Ecto neural progenitor cell (in vitro differentiated cells): ENCODE measurements around the gene MCRS1.

Experiments
- DNase-seq: peaks from one replicate; pipeline ENCODE4 v3.0.0-alpha.2; 2018; ENCODE audit warnings: low spot score

MCRS1 gene

DNA sequence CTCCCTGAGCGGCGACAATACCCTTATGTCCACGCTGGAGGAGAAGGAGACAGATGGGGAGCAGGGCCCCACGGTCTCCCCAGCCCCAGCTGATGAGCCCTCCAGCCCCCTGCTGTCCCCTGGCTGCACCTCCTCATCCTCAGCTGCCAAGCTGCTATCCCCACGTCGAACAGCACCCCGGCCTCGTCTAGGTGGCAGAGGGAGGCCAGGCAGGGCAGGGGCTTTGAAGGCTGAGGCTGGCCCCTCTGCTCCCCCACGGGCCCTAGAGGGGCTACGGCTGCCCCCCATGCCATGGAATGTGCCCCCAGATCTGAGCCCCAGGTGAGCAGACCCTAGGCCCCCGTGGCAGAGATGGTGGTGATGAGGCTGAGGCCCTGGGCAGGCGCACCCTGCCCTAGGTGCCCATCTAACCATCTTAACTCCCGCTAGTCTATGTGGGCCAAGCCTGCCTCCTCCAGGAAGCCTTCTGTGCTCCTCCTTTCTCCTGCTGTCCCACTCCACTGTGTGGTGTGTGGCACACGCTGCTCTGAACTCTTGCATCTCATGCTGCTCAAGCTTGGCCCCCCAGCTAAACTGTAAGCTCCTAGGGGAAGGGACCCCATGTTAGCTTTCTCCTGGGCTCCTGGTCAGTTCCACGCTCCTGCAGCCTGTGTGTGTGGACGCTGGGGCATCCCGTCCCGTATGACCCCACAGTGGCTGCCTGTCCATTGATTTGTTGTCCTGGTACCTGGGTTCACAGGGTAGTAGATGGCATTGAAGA is 12.1 kb downstream of the MCRS1 start:
- DNase-seq, result no peak

DNA sequence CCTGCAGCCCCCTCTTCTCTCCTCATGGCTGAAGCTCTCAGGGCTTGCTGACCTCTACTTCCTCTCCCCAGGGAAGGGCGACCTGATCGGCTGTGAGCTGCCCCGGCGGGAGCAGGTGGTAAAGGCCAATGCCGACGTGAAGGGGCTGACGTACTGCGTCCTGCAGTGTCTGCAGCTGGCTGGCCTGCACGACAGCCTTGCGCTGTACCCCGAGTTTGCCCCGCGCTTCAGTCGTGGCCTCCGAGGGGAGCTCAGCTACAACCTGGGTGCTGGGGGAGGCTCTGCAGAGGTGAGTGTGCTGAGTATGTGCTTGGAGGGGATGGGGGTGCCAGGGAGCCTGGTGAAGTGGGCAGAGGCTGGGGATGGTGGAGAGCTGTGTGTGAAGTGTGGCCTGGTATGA is 13.7 kb downstream of the MCRS1 start:
- no peak for DNase-seq

- DNase-seq, result no peak
These were observed 14.3 kb downstream of the MCRS1 start for GRCh38 chr12:49553512-49554088.

DNA sequence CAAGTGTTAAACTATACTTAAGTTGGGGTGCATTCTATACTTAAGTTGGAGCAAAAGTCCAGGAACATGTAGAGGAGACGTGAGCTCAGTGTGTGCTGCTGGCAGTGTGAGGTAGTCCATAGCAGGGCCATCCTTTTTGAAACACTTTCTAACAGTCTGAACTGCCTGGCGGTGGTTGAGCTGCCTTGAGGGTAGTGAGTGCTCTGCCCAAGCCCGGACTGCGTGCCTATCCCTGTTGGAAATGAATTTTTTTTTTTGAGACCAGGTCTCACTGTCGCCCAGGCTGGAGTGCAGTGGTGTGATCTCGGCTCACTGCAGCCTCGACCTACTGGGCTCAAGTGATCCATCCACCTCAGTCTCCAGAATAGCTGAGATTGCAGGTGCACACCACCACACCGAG is 15.0 kb downstream of the MCRS1 start:
- no peak for DNase-seq

DNA sequence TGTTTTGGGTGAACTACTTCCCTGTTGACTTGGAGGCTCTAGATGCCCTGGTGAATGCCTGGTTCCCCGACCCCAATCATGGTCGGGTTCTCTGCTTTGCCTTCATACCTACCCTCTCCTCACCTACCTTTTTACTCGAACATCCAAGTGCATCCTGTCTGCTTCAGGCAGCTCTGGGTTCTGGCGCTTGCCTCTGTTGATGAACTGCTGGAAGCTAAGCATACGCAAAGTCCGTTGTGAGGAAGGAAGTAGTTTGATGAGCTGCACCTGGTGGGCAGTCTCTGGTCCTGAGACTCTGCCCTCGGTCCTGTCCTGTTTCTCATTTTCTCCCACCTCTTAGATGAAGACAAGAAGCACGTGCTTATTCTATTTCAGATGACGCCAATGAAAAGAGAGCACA is 15.5 kb downstream of the MCRS1 start:
- DNase-seq, result no peak

- no peak for DNase-seq
These were observed 15.9 kb downstream of the MCRS1 start for GRCh38 chr12:49552014-49552413.

- DNase-seq, result no peak
These were observed 17.2 kb downstream of the MCRS1 start for GRCh38 chr12:49550693-49551252.

DNA sequence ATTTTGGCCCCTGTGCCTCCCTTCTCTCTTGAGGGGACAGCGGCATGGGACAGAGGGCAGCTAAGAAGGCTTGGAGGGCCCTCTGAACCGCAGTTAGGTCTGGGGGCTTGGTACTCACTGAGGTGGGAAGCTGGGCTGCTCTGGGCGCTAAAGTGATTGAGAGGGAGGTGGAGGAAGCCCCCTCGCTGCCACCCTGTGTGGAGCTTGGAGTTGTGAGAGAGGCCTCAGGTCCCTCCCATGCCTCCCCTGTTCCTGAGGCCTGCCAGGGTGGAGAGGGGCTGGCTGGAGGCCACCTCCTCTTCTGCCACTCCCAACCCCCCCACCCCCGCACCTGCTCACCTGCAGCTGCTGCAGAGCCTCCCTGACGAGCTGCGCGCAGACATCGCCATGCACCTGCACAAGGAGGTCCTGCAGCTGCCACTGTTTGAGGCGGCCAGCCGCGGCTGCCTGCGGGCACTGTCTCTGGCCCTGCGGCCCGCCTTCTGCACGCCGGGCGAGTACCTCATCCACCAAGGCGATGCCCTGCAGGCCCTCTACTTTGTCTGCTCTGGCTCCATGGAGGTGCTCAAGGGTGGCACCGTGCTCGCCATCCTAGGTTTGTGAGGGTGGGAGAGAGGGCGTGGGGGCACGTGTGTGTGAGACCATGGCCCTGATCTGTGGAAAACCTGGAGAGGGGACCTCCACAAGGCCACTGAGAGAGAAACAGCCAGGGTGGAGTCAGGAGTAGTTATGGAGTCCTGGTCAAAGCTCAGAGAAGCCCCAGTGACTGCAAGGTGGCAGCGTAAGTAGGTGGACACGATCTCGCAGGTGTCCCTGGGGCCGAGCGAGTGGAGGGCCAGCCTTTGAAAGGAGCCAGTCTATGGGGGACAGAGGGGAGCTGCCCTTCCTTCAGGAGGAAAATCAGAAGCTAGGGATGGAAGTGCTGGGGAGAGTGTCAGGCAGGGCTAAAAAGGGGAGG is 17.9 kb downstream of the MCRS1 start:
- DNase-seq, result no peak

DNA sequence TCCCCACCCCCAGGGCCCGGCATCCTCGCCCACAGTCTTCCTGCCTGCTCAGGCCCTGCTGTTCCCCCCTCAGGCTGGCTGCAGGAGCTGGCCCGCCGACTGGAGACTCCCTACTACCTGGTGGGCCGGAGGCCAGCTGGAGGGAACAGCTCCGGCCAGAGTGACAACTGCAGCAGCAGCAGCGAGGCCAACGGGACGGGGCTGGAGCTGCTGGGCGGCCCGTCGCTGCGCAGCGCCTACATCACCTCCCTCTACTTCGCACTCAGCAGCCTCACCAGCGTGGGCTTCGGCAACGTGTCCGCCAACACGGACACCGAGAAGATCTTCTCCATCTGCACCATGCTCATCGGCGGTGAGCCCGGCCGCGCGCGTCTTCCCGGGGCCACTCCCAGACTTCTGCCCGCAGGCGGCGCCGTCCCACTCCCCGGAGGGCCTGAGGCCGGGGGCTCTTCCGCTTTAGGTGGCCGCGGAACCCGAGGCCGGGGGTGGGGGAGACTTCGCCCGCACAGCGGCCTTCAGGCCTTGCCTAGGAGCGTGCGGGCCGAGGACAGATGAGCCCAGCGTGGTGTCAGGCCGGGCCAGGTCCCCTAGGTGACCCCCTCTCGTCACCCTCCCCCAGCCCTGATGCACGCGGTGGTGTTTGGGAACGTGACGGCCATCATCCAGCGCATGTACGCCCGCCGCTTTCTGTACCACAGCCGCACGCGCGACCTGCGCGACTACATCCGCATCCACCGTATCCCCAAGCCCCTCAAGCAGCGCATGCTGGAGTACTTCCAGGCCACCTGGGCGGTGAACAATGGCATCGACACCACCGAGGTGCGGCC is 18.9 kb downstream of the MCRS1 start:
- peak; percentile 81 for DNase-seq

DNA sequence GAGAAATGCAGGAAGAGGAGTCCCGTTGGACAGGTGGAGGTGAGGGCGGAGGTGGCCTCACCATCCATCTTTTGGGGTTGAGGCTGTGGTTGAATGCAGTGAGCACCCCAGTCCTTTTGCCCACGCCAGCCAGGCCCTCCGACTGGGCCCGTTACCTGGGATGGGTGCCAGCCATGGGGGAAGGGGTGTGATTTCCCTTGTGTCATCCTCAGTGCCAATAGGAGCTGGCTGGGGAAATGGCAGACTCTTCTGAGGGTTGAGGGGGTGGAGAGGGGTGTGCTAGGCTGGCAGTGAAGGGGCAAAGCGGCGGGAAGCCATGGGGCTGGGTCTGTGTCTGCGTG is 19.5 kb downstream of the MCRS1 start:
- no peak for DNase-seq

DNA sequence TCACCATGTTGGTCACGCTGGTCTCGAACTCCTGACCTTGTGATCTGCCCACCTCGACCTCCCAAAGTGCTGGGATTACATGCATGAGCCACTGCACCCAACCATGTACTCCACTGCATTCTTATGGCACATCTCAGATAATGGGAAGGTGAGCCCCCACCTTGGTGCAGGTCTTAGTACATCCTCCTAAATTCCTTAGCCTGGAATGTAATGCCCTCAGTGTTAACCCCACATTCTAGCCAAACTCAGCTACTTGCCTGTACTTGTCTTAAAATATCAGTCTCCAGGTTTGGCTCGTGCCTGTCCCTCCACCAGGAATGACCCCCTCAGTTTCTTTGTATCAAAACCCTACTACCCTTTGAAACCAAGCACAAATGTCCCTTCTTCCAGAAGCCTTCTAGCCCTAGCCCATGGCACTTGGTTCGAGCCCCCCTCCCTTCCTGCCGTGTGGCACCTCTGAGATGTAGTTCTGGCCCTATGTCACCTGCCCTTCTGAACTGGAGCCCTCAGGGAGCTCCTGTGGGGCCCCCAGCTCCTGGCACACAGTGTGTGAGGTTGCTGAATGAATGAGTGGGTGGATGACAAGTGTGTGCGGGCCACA is 20.8 kb downstream of the MCRS1 start:
- DNase-seq, result no peak

- DNase-seq, result no peak
These were observed 21.5 kb downstream of the MCRS1 start for GRCh38 chr12:49546481-49546880.

DNA sequence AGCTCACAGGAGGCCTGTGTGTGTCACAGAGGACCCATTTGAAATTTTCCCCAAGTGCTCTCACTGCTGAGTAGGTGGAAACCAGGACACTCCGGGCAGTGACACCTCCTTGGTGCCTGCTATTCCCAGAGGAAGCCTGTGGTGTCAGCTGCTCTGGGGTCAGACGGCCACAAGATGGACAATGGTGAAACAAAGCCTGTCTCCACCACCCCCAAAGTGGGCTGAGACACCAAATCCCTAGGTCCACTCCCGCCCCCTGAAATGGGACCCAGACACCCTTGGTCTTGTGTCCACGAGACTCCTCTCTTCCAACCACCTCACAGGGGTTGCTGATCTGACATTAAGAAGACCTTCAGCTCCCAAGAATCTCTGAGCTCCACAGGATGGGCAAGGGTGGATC is 22.1 kb downstream of the MCRS1 start:
- no peak for DNase-seq

DNA sequence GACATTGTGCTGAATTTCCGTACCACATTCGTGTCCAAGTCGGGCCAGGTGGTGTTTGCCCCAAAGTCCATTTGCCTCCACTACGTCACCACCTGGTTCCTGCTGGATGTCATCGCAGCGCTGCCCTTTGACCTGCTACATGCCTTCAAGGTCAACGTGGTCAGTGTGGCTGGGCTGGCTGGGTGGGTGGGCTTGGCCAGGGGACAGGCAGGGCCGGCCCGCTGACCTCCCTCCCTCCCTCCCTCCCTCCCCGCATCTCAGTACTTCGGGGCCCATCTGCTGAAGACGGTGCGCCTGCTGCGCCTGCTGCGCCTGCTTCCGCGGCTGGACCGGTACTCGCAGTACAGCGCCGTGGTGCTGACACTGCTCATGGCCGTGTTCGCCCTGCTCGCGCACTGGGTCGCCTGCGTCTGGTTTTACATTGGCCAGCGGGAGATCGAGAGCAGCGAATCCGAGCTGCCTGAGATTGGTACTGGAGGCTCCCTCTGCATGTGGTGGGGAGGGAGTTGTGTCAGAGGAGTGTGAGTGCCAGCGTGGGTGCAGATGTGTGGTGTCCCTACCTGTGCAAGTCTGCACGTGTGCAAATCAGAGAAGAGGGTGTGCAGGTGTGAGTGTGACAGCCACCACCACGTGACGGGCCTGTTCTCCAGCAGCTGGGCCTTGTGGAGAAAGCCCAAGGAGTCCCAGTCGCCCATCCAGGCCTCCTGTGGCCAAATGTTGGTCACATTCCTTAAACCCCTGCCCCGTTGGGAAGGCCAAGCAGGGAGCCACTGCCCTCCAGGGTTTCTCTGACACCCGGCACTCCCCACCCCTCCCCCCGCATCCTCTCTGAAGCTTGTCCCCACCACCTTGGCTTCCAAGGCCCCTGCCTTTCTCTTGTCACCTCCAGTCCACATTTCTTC is 23.8 kb downstream of the MCRS1 start:
- no peak for DNase-seq

DNA sequence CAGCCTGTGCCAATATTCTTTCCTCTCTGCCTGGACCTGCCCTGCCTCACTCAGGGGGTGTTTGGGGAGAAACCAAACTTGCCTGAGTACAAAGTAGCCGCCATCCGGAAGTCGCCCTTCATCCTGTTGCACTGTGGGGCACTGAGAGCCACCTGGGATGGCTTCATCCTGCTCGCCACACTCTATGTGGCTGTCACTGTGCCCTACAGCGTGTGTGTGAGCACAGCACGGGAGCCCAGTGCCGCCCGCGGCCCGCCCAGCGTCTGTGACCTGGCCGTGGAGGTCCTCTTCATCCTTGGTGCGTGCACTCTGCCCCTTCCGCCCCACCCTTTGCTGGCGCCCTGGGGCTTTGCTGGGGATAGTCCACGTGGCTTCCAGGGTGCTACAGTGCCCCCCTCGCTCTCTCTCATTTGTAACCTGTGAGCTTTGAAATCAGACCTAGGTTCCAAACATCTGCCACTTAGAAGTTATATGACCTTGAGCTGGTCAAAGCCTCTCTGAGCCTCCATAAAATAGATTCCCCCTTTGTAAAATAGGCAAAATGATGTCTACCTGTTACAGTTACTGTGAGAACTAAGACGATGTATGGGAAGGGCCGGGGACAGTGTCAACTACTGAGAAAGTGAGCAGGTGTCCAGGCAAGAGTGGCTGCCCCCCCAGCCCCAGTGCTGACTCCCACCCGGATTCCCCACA is 24.6 kb downstream of the MCRS1 start:
- no peak for DNase-seq

DNA sequence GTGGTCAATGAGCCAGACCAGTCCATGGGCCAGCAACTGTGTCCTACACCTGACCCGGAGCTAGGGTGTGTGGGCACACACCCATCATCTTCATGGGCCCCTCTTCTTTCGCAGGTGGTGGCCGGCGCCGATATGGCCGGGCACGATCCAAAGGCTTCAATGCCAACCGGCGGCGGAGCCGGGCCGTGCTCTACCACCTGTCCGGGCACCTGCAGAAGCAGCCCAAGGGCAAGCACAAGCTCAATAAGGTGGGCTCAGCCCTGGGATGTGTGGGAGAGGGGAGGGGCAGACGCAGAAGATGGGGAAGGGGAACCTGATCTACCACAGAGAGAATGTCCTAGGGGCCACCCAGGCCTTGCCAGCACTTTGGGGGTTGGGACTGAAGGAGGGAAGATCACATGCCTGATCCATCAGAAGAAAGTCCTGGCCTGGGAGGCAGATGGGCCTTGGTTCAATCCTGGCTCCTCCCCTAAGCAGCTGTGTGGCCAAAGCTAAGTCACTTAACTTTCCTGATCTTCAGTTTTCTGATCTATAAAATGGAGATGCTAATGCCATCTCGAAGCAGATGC is 25.3 kb downstream of the MCRS1 start:
- DNase-seq, result no peak

DNA sequence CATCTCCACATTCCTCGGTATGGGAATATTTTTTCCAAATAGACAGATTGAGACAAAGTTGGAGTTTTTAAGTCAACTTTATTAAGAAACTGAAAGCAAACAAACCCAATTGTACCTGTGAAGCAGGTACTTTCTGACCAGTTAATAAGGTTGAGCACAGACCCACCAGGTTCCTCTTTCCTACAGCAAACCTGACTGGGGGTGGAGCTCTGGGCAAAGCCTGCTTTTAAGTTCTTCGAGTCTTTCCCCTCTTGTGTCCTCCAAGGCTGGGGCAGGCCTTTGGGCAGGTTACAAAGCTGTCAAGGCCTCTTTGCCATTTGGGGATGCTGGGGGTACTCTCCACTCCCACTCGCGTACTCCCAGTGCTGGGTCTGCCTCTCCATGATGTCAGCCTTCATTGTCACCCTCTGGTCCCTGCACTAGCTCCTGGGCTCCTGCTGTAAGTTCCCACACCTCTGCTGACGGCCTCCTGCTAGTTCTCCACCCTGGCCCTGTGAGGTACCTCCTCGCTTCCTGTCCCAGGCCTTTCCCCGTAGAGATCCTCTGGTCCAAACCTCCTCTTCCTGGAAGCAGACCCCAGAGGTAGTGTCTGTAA is 25.9 kb downstream of the MCRS1 start:
- DNase-seq, result no peak

GRCh38 chr12:49541140-49541861 is 26.6 kb downstream of the MCRS1 start:
- no peak for DNase-seq
